NT2/D1 (cell line): Measurements from ENCODE around the gene PTPRG.

ENCODE experiments used
- SUZ12 ChIP-seq: IDR thresholded peaks from 2 replicates; pipeline ENCODE4 v1.6.1; 2011; ENCODE audit not compliant: insufficient read length, insufficient read depth; ENCODE audit errors: extremely low read depth
- ZNF274 ChIP-seq: IDR thresholded peaks from 2 replicates; pipeline ENCODE4 v1.6.1; 2011; ENCODE audit warnings: mild to moderate bottlenecking, low read depth, low read length

GRCh38 chr3:62101488-62101887, 540.1 kb downstream of the PTPRG start:
- TF ChIP-seq ZNF274 (no peak), SUZ12 (no peak)
